OCI-LY1 (cell line): ENCODE measurements around the gene GMPPB.
"Not testable (repeated sequence)": the region's sequence is repeated elsewhere in the genome, so short reads cannot be mapped to it uniquely, and the experiment has no call there.

ENCODE experiments used
- H2AFZ ChIP-seq: fragments of 200-600 bp; sonication (generic), shearing (Covaris generic); 2 replicates; pipeline ENCODE4 v1.6.0; 2014; ENCODE audit warnings: antibody characterized with exemption, mild to moderate bottlenecking, low read length
- H3F3A ChIP-seq: fragments of 200-600 bp; sonication (generic), shearing (Covaris generic); 2 replicates; pipeline ENCODE4 v1.6.0; 2014; ENCODE audit warnings: mild to moderate bottlenecking, antibody characterized with exemption, low read length, moderate library complexity; ENCODE audit not compliant: insufficient read depth
- H3K27ac ChIP-seq: fragments of 200-600 bp; sonication (generic); 2 replicates; pipeline ENCODE4 v1.5.1; 2014; ENCODE audit warnings: low read length, mixed run types, mild to moderate bottlenecking, low read depth; ENCODE audit not compliant: poor library complexity, severe bottlenecking
- H3K27me3 ChIP-seq: fragments of 200-600 bp; sonication (generic); 2 replicates; pipeline ENCODE4 v1.6.0; 2014; ENCODE audit warnings: antibody characterized with exemption, mild to moderate bottlenecking, low read length, moderate library complexity; ENCODE audit not compliant: insufficient read depth
- H3K36me3 ChIP-seq: fragments of 200-600 bp; sonication (generic); 2 replicates; pipeline ENCODE4 v1.6.1; 2014; ENCODE audit warnings: mild to moderate bottlenecking, antibody characterized with exemption, low read length, moderate library complexity, mixed read lengths; ENCODE audit not compliant: insufficient read depth
- H3K4me1 ChIP-seq: fragments of 200-600 bp; sonication (generic); 2 replicates; pipeline ENCODE4 v1.5.1; 2014; ENCODE audit warnings: mild to moderate bottlenecking, low read length, moderate library complexity; ENCODE audit not compliant: insufficient read depth, severe bottlenecking
- H3K4me2 ChIP-seq: fragments of 200-600 bp; sonication (generic), shearing (Covaris generic); 2 replicates; pipeline ENCODE4 v1.6.1; 2014; ENCODE audit warnings: low read length
- H3K4me3 ChIP-seq: fragments of 200-600 bp; sonication (generic); 2 replicates; pipeline ENCODE4 v1.5.1; 2014; ENCODE audit warnings: low read length, low read depth, mild to moderate bottlenecking, mixed read lengths; ENCODE audit not compliant: poor library complexity, severe bottlenecking
- H3K79me2 ChIP-seq: fragments of 200-600 bp; shearing (Covaris generic); 2 replicates; pipeline ENCODE4 v1.6.1; 2016; ENCODE audit warnings: mixed run types, low read length, mixed read lengths; ENCODE audit not compliant: insufficient read depth
- H3K9ac ChIP-seq: fragments of 200-600 bp; sonication (generic), shearing (Covaris generic); 2 replicates; pipeline ENCODE4 v1.6.1; 2014; ENCODE audit warnings: mild to moderate bottlenecking, low read length, mixed read lengths
- H3K9me2 ChIP-seq: fragments of 200-600 bp; sonication (generic), shearing (Covaris generic); 2 replicates; pipeline ENCODE4 v1.6.1; 2014; ENCODE audit warnings: low read depth, mild to moderate bottlenecking, low read length, mixed read lengths
- H3K9me3 ChIP-seq: fragments of 200-600 bp; shearing (Covaris generic); 2 replicates; pipeline ENCODE4 v1.6.1; 2014; ENCODE audit warnings: low read length, mixed read lengths
- H4K20me1 ChIP-seq: fragments of 200-600 bp; sonication (generic), shearing (Covaris generic); 2 replicates; pipeline ENCODE4 v1.6.0; 2016; ENCODE audit warnings: mild to moderate bottlenecking, low read length; ENCODE audit not compliant: insufficient read depth
- CTCF ChIP-seq: fragments of 200-600 bp; sonication (generic), shearing (Covaris generic); IDR thresholded peaks from 2 replicates; pipeline ENCODE4 v1.5.1; 2017; ENCODE audit warnings: mild to moderate bottlenecking, antibody characterized with exemption, low read length, moderate library complexity, mixed read lengths
- EZH2 ChIP-seq: fragments of 200-600 bp; sonication (generic), shearing (Covaris generic); IDR thresholded peaks from 2 replicates; pipeline ENCODE4 v1.8.0; 2017; ENCODE audit warnings: borderline replicate concordance, mixed run types, mild to moderate bottlenecking, antibody characterized with exemption, low read length, moderate library complexity, mixed read lengths

GMPPB gene

GRCh38 chr3:49700014-49700413, 23.7 kb downstream of the GMPPB start:
- Histone ChIP-seq H3K4me1 (no peaks in the 10 kb centered on the region), H3K27ac (no peak overlapping the region), H3K4me2 (no peak overlapping the region), H3K9me2 (no peaks in the 10 kb centered on the region), H3K9me3 (no peaks in the 10 kb centered on the region), H2AFZ (no peak overlapping the region), H3K27me3 (no peaks in the 10 kb centered on the region), H3K79me2 (no peaks in the 10 kb centered on the region), H3K4me3 (no peak overlapping the region), H3K36me3 (peaks cover 5% of the 10 kb centered on the region; the same call in 1 of the 2 replicates), H3K9ac (no peak overlapping the region), H3F3A (no peaks in the 10 kb centered on the region), H4K20me1 (no peaks in the 10 kb centered on the region)
- no peak for TF ChIP-seq CTCF
- no peak for TF ChIP-seq EZH2

- Histone ChIP-seq H3K4me3 (no peak overlapping the region), H3K36me3 (no peaks in the 10 kb centered on the region), H3K79me2 (no peaks in the 10 kb centered on the region), H3K27ac (no peak overlapping the region), H3K27me3 (no peaks in the 10 kb centered on the region), H3F3A (no peaks in the 10 kb centered on the region), H3K9me2 (no peaks in the 10 kb centered on the region), H3K9me3 (no peaks in the 10 kb centered on the region), H3K9ac (no peak overlapping the region), H3K4me1 (no peaks in the 10 kb centered on the region), H4K20me1 (no peaks in the 10 kb centered on the region), H2AFZ (no peak overlapping the region), H3K4me2 (no peak overlapping the region)
- TF ChIP-seq EZH2 (no peak), CTCF (no peak)
Measured at GRCh38 chr3:49699281-49699979, 24.3 kb downstream of the GMPPB start.

GRCh38 chr3:49695350-49696015, 28.3 kb downstream of the GMPPB start:
- not testable (repeated sequence) for H3K9me3 ChIP-seq, H3K4me3 ChIP-seq, H3K9me2 ChIP-seq, H3K36me3 ChIP-seq, H3K79me2 ChIP-seq, H3K27me3 ChIP-seq, H3K4me2 ChIP-seq, H2AFZ ChIP-seq, H3K27ac ChIP-seq, H4K20me1 ChIP-seq, H3K4me1 ChIP-seq, H3K9ac ChIP-seq, H3F3A ChIP-seq

GRCh38 chr3:49694409-49695070, 29.2 kb downstream of the GMPPB start:
- not testable (repeated sequence) for H3K4me3 ChIP-seq, H2AFZ ChIP-seq, H3K79me2 ChIP-seq, H3K9me3 ChIP-seq, H3K9ac ChIP-seq, H3K9me2 ChIP-seq, H3K36me3 ChIP-seq, H3K4me2 ChIP-seq, H4K20me1 ChIP-seq, H3F3A ChIP-seq, H3K27ac ChIP-seq, H3K27me3 ChIP-seq
- H3K4me1 ChIP-seq, result peaks cover 16% of the 10 kb centered on the region

- not testable (repeated sequence) for H2AFZ ChIP-seq, H3K9ac ChIP-seq, H3K4me2 ChIP-seq, H3K79me2 ChIP-seq, H3K4me3 ChIP-seq, H3K27me3 ChIP-seq, H3K9me3 ChIP-seq, H3K27ac ChIP-seq, H3F3A ChIP-seq, H4K20me1 ChIP-seq, H3K36me3 ChIP-seq, H3K9me2 ChIP-seq
- peaks cover 25% of the 10 kb centered on the region for H3K4me1 ChIP-seq
Measured at GRCh38 chr3:49691481-49691880, 32.3 kb downstream of the GMPPB start.

- peaks cover 25% of the 10 kb centered on the region for H3K4me1 ChIP-seq
- not testable (repeated sequence) for H3K9me3 ChIP-seq, H3K36me3 ChIP-seq, H3K9ac ChIP-seq, H3K9me2 ChIP-seq, H3K79me2 ChIP-seq, H3K27ac ChIP-seq, H4K20me1 ChIP-seq, H2AFZ ChIP-seq, H3K4me3 ChIP-seq, H3K27me3 ChIP-seq, H3F3A ChIP-seq
- H3K4me2 ChIP-seq, result peak overlapping the region; percentile 97; the same call in 1 of the 2 replicates
Measured at GRCh38 chr3:49690856-49691255, 32.9 kb downstream of the GMPPB start.
